AG09309 (cell line): ENCODE data around the gene PIBF1.
A peak's percentile ranks its signal among the peaks of the same experiment; 100 is the strongest.

Experiments used
- DNase-seq: peaks from one replicate; pipeline ENCODE4 v3.0.0-alpha.2; 2010; ENCODE audit warnings: low read depth
- H3K4me3 ChIP-seq: 2 replicates; pipeline ENCODE4 v1.5.1; 2011; ENCODE audit warnings: mild to moderate bottlenecking, low read depth, low read length, moderate library complexity; ENCODE audit not compliant: control insufficient read depth
- TF ChIP-seq, protein P1 (sequence below): IDR thresholded peaks from 2 replicates; pipeline ENCODE4 v1.5.1; 2011; ENCODE audit warnings: mild to moderate bottlenecking, low read depth, low read length, inconsistent platforms; ENCODE audit not compliant: insufficient read depth, control insufficient read depth; ENCODE audit errors: missing control alignments

PIBF1 gene, protein sequence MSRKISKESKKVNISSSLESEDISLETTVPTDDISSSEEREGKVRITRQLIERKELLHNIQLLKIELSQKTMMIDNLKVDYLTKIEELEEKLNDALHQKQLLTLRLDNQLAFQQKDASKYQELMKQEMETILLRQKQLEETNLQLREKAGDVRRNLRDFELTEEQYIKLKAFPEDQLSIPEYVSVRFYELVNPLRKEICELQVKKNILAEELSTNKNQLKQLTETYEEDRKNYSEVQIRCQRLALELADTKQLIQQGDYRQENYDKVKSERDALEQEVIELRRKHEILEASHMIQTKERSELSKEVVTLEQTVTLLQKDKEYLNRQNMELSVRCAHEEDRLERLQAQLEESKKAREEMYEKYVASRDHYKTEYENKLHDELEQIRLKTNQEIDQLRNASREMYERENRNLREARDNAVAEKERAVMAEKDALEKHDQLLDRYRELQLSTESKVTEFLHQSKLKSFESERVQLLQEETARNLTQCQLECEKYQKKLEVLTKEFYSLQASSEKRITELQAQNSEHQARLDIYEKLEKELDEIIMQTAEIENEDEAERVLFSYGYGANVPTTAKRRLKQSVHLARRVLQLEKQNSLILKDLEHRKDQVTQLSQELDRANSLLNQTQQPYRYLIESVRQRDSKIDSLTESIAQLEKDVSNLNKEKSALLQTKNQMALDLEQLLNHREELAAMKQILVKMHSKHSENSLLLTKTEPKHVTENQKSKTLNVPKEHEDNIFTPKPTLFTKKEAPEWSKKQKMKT

GRCh38 chr13:72781451-72782439, at the start of gene PIBF1, which contains the start of gene DIS3:
PIBF1 (plus strand) TSS chr13:72782133; CDS start chr13:72783470, 1,337 bp downstream.
DIS3 (minus strand) TSS chr13:72781900; CDS start chr13:72781832, 68 bp downstream.
- TF ChIP-seq, protein P1, sequence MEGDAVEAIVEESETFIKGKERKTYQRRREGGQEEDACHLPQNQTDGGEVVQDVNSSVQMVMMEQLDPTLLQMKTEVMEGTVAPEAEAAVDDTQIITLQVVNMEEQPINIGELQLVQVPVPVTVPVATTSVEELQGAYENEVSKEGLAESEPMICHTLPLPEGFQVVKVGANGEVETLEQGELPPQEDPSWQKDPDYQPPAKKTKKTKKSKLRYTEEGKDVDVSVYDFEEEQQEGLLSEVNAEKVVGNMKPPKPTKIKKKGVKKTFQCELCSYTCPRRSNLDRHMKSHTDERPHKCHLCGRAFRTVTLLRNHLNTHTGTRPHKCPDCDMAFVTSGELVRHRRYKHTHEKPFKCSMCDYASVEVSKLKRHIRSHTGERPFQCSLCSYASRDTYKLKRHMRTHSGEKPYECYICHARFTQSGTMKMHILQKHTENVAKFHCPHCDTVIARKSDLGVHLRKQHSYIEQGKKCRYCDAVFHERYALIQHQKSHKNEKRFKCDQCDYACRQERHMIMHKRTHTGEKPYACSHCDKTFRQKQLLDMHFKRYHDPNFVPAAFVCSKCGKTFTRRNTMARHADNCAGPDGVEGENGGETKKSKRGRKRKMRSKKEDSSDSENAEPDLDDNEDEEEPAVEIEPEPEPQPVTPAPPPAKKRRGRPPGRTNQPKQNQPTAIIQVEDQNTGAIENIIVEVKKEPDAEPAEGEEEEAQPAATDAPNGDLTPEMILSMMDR = no peak
- peak within 1 kb of the TSS; percentile 79 for H3K4me3 ChIP-seq
- DNase-seq = peak; percentile 87

DNA sequence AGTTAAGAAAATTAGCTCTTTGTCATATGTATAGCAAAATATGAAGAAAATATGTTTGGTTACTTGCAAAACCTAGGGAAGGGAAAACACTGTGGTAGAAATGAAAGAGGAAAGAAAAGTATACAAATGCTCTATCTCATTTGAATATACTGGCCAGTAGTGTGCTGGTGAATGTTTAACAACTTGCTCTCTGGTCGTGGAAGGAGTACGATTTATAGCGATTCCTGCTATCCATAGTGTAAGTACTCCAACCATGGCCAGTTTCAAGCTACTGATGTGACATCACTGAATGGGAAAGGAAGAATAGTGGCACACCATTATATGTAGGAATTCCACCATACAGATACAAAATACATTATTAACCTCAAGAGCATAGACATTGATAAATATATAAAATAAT, 44.9 kb upstream of the PIBF1 start:
- no peak for DNase-seq
- TF ChIP-seq, protein P1 = no peak
- no peak overlapping the region for H3K4me3 ChIP-seq

DNA sequence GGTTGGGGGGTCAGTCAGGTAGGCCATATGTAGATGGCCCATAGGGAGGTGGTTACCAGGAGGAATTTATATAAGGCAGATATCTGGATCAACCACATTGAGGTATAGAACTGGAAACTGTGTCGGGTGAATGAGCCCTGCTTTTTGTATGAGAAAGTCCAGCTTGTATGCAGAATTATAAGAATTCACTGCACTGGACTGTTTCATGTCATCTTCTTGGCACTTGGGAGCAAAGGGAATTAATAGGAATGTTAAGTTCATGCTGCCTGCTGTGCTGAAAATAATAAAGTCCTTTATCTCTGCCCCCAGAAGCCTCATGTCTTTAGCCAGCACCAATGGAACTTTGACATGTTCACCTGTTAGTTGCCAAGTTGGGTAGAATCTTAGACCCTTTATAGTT, 41.9 kb upstream of the PIBF1 start:
- H3K4me3 ChIP-seq = no peak overlapping the region
- TF ChIP-seq, protein P1 = no peak
- no peak for DNase-seq

GRCh38 chr13:72745260-72745659, 36.7 kb upstream of the PIBF1 start:
- TF ChIP-seq, protein P1 = no peak
- DNase-seq = no peak
- H3K4me3 ChIP-seq = no peak overlapping the region

DNA sequence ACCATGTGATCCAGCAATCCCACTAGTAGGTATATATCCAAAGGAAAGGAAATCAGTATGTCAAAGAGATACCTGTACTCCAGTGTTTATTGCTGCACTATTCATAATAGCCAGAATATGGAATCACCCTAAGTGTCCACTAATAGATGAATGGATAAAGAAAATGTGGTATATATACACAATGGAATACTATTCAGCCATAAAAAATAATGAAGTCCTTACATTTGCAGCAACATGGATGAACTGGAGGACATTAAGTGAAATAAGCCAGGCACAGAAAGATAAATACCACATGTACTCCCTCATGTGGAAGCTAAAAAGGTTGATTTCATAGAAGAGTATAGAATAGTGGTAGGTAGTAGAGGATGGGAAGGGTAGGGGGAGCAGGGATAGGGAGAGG, 30.7 kb upstream of the PIBF1 start:
- no peak overlapping the region for H3K4me3 ChIP-seq
- DNase-seq = no peak
- TF ChIP-seq, protein P1 = no peak

GRCh38 chr13:72754111-72754510, 27.8 kb upstream of the PIBF1 start:
- no peak for DNase-seq
- TF ChIP-seq, protein P1 = no peak
- H3K4me3 ChIP-seq = no peak overlapping the region
